Measurements from ENCODE around the gene CSH1.
"Not testable (repeated sequence)": the region's sequence is repeated elsewhere in the genome, so short reads cannot be mapped to it uniquely, and the experiment has no call there.

GRCh38 chr17:63917206-63917605 lies 20.8 kb upstream of the CSH1 start:
- not testable (repeated sequence) for TF ChIP-seq HNF4A (conservative IDR thresholded peaks at IDR 0.05); CTCF (IDR thresholded peaks at IDR 0.05; ENCODE audit: low read depth, low read length, missing input control); SP1 (IDR thresholded peaks at IDR 0.05); RAD21 (IDR thresholded peaks at IDR 0.05); GABPA (IDR thresholded peaks at IDR 0.05 in 1 of 2, conservative IDR thresholded peaks at IDR 0.05 in 1 of 2); JUND (IDR thresholded peaks at IDR 0.05); EGR1 (IDR thresholded peaks at IDR 0.05; ENCODE audit: low read depth in 2 of 2); RXRA (IDR thresholded peaks at IDR 0.05); YY1 (IDR thresholded peaks at IDR 0.05); TAF1 (conservative IDR thresholded peaks at IDR 0.05)
- TF ChIP-seq, protein P1, sequence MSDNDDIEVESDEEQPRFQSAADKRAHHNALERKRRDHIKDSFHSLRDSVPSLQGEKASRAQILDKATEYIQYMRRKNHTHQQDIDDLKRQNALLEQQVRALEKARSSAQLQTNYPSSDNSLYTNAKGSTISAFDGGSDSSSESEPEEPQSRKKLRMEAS (IDR thresholded peaks at IDR 0.05) = not testable (repeated sequence)
- TF ChIP-seq, protein P2, sequence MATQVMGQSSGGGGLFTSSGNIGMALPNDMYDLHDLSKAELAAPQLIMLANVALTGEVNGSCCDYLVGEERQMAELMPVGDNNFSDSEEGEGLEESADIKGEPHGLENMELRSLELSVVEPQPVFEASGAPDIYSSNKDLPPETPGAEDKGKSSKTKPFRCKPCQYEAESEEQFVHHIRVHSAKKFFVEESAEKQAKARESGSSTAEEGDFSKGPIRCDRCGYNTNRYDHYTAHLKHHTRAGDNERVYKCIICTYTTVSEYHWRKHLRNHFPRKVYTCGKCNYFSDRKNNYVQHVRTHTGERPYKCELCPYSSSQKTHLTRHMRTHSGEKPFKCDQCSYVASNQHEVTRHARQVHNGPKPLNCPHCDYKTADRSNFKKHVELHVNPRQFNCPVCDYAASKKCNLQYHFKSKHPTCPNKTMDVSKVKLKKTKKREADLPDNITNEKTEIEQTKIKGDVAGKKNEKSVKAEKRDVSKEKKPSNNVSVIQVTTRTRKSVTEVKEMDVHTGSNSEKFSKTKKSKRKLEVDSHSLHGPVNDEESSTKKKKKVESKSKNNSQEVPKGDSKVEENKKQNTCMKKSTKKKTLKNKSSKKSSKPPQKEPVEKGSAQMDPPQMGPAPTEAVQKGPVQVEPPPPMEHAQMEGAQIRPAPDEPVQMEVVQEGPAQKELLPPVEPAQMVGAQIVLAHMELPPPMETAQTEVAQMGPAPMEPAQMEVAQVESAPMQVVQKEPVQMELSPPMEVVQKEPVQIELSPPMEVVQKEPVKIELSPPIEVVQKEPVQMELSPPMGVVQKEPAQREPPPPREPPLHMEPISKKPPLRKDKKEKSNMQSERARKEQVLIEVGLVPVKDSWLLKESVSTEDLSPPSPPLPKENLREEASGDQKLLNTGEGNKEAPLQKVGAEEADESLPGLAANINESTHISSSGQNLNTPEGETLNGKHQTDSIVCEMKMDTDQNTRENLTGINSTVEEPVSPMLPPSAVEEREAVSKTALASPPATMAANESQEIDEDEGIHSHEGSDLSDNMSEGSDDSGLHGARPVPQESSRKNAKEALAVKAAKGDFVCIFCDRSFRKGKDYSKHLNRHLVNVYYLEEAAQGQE (IDR thresholded peaks at IDR 0.05) = not testable (repeated sequence)
- TF ChIP-seq, protein P3, sequence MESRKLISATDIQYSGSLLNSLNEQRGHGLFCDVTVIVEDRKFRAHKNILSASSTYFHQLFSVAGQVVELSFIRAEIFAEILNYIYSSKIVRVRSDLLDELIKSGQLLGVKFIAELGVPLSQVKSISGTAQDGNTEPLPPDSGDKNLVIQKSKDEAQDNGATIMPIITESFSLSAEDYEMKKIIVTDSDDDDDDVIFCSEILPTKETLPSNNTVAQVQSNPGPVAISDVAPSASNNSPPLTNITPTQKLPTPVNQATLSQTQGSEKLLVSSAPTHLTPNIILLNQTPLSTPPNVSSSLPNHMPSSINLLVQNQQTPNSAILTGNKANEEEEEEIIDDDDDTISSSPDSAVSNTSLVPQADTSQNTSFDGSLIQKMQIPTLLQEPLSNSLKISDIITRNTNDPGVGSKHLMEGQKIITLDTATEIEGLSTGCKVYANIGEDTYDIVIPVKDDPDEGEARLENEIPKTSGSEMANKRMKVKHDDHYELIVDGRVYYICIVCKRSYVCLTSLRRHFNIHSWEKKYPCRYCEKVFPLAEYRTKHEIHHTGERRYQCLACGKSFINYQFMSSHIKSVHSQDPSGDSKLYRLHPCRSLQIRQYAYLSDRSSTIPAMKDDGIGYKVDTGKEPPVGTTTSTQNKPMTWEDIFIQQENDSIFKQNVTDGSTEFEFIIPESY (IDR thresholded peaks at IDR 0.05) = not testable (repeated sequence)

Measured in liver (tissue), 3 donors.